ENCODE measurements around the gene GRB14. TPM values are rescaled to one million over a fixed set of nuclear protein-coding genes. Genes with fewer than 3 reads are reported as not detected.

GRB14 gene
- total and polyA plus RNA-seq, 10 of the 15 experiments (the other 5 are each of a cell fraction or from before 2014, with no cell fraction given): not detected

DNA sequence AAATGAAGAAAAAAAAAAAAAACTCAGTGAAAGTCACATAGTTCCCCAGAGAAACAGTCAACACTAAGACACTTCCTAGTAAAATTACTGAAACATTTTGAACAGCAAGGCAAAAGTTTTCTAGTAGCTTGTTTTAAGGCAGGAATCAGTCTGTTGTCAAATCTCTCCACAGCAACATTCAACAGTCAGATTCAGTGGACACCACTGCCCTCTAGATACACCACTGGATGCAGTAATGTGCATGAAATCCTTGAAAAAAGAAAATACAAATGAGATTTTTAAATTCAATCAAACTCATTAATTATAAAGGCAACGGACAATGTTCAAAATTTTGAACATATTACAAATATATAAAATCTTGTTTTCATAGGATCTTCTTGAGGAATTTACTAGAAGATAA lies 46.4 kb downstream of the GRB14 start:
- Histone ChIP-seq H3K4me1 (ENCODE audit: control insufficient read depth, insufficient read depth, low read length) (no peaks in the 10 kb centered on the region), H3K9me3 (replicated peaks; ENCODE audit: control insufficient read depth, insufficient read depth, low read length) (no peaks in the 10 kb centered on the region), H4K20me1 (ENCODE audit: control insufficient read depth, insufficient read depth) (no peaks in the 10 kb centered on the region), H3K27ac (ENCODE audit: control insufficient read depth, insufficient read depth) (no peak overlapping the region), H3K4me2 (ENCODE audit: control insufficient read depth, insufficient read depth) (no peak overlapping the region), H3K9ac (ENCODE audit: control insufficient read depth, insufficient read depth, low read length) (no peak overlapping the region), H3K36me3 (ENCODE audit: control insufficient read depth in 2 of 2, insufficient read depth in 2 of 2, low read length in 1 of 2) (no peaks in the 10 kb centered on the region), H3K79me2 (ENCODE audit: control insufficient read depth, insufficient read depth, low read length) (no peaks in the 10 kb centered on the region), H2AFZ (ENCODE audit: control insufficient read depth, low read depth, low read length) (no peak overlapping the region), H3K27me3 (replicated peaks in 1 of 2; ENCODE audit: control insufficient read depth in 2 of 2, insufficient read depth in 2 of 2, low read length in 1 of 2) (no peaks in the 10 kb centered on the region), H3K4me3 (no peak overlapping the region)
- no TSS peak for BruUV-seq (replicated peaks)
- ATAC-seq (no peak), FAIRE-seq (no peak), DNase-seq (ENCODE audit: low read depth, low spot score) (no peak)
- intact Hi-C loops (cut with micrococcal nuclease; ENCODE audit: unreplicated experiment): no loop called here
- SMC1A ChIA-PET (ENCODE audit: uncharacterized antibody, unreplicated experiment): interaction anchor here (1.1 kb wide), 1 partner anchor 22 kb away, joined by 3 read pairs; no protein-coding TSS in a partner anchor
- CTCF ChIA-PET: interaction anchor here (1.5 kb wide), 1 partner anchor 15 kb away, joined by 6 read pairs; no protein-coding TSS in a partner anchor
- in situ Hi-C loops (cut with MboI): no loop called here
- WGBS (ENCODE audit: insufficient coverage, insufficient replicate concordance, low lambda C conversion rate, missing lambda C conversion rate): 0% methylated on average over 1 of the region's 1 CpG
- RAD21 ChIA-PET (ENCODE audit: unreplicated experiment): no interaction called here
- POLR2A ChIA-PET: no interaction called here
- no peak for TF ChIP-seq POLR2A (IDR thresholded peaks at IDR 0.05; ENCODE audit: low read depth, low read length)
- no peak for TF ChIP-seq POLR2AphosphoS2 (IDR thresholded peaks at IDR 0.05; ENCODE audit: low read depth, low read length)
- TF ChIP-seq SMAD5 (IDR thresholded peaks at IDR 0.05; ENCODE audit: low read depth): no peak
- TF ChIP-seq PML (IDR thresholded peaks at IDR 0.05; ENCODE audit: low read length): no peak
- TF ChIP-seq BRCA1 (IDR thresholded peaks at IDR 0.05; ENCODE audit: low read depth, low read length): no peak
- TF ChIP-seq, protein P1, sequence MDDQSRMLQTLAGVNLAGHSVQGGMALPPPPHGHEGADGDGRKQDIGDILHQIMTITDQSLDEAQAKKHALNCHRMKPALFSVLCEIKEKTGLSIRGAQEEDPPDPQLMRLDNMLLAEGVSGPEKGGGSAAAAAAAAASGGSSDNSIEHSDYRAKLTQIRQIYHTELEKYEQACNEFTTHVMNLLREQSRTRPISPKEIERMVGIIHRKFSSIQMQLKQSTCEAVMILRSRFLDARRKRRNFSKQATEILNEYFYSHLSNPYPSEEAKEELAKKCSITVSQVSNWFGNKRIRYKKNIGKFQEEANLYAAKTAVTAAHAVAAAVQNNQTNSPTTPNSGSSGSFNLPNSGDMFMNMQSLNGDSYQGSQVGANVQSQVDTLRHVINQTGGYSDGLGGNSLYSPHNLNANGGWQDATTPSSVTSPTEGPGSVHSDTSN (IDR thresholded peaks at IDR 0.05; ENCODE audit: insufficient replicate concordance, low read depth, low read length): no peak
- TF ChIP-seq, protein P2, sequence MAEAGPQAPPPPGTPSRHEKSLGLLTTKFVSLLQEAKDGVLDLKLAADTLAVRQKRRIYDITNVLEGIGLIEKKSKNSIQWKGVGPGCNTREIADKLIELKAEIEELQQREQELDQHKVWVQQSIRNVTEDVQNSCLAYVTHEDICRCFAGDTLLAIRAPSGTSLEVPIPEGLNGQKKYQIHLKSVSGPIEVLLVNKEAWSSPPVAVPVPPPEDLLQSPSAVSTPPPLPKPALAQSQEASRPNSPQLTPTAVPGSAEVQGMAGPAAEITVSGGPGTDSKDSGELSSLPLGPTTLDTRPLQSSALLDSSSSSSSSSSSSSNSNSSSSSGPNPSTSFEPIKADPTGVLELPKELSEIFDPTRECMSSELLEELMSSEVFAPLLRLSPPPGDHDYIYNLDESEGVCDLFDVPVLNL (IDR thresholded peaks at IDR 0.05; ENCODE audit: low read depth, low read length): no peak
- TF ChIP-seq BMI1 (IDR thresholded peaks at IDR 0.05; ENCODE audit: borderline replicate concordance): no peak
- TF ChIP-seq SPI1 (IDR thresholded peaks at IDR 0.05; ENCODE audit: borderline replicate concordance, insufficient read depth, low read depth, low read length): no peak
- TF ChIP-seq SMARCA5 (IDR thresholded peaks at IDR 0.05): no peak
- no peak for TF ChIP-seq NR2F1 (conservative IDR thresholded peaks at IDR 0.05)

All from GM12878 (cell line).